T1000 (cell line): ENCODE results near the gene ZNF408.

Experiments used
- DNase-seq: peaks from one replicate; lab custom pipeline; 2025; ENCODE audit warnings: mixed read lengths; lab: John Stamatoyannopoulos, UW

The ZNF408 gene

GRCh38 chr11:46727952-46728658 lies 27.3 kb downstream of the ZNF408 start:
- no peak for DNase-seq

GRCh38 chr11:46728659-46729040 lies 27.8 kb downstream of the ZNF408 start:
- no peak for DNase-seq

DNA sequence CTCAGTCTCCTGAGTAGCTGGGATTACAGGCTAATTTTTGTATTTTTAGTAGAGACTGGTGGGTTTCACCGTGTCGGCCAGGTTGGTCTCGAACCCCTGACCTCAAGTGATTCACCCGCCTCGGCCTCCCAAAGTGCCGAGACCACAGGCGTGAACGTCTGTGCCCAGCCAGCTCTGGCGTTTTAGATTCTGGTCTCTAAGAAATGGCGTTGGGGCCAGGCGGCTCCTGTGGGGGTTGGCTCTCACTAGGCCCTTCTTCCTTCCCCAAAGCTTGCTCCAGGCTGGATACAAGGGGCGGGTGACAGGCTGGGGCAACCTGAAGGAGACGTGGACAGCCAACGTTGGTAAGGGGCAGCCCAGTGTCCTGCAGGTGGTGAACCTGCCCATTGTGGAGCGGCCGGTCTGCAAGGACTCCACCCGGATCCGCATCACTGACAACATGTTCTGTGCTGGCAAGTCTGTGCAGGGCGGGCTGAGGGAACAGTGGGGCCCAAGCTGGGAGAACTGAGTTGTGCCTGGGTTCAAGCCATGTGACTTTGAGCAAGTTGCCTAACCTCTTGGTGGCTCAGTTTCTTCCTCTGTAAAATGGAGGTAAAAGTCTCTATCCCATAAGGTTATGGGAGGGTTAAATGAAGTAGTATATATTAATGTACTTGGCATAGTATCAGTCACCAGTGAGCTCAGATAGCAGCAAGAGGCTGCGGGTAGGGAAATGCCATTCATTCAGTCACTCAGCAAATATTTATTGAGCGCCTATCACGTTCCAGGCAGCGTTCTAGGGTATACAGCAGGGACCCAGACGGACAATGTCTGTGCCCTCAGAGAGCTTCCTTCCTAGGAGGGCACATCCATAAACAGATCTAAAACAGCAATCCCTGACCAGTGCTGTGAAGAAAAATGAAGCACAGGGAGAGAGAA lies 28.5 kb downstream of the ZNF408 start:
- no peak for DNase-seq

GRCh38 chr11:46731545-46731944 lies 30.7 kb downstream of the ZNF408 start:
- no peak for DNase-seq

GRCh38 chr11:46733234-46733633 lies 32.4 kb downstream of the ZNF408 start:
- DNase-seq: no peak

GRCh38 chr11:46736146-46736545 lies 35.3 kb downstream of the ZNF408 start:
- DNase-seq: no peak

DNA sequence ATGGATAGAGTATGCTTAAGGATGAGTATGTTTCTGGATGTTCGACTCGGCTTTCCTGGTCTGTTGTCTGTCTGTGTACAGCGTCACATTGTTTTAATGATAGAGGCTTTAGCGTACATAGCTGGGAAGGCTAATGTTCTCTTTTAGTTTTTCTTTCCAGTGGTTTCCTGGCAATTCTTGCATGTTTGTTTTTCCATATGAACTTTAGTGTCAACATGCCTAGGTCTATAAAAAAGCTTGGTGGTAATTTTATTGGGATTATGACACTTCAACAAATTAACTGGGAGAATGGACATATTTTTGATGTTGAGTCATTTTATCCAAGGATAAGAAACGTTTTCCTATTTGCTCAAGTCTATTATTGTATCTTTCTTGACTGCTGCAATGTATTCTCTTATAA lies 35.8 kb downstream of the ZNF408 start:
- no peak for DNase-seq

- no peak for DNase-seq
These were observed 36.9 kb downstream of the ZNF408 start for GRCh38 chr11:46737699-46738098.

- no peak for DNase-seq
These were observed 38.1 kb downstream of the ZNF408 start for GRCh38 chr11:46738887-46739286.

GRCh38 chr11:46741600-46742484 lies 41.0 kb downstream of the ZNF408 start:
- DNase-seq: no peak

DNA sequence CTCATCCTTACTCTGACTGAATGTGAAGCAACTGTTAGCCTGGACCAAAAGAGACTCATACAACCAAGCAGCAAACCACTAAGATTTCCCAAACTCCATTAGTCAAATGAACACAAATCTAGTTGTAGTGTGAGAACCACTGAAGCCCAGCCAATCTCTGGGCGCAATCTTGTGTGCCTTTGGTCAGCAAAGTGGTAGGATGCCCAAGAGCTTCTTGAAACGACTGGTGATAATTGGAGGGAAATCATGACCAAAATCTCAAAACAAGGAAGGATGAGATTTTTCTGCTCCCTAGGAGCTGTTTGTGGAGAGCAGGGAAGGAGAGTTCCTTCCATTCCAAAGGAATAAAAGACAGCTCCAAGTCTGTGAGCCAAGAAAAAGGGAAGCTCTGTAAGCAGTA lies 42.2 kb downstream of the ZNF408 start:
- no peak for DNase-seq

GRCh38 chr11:46743693-46744339 lies 43.0 kb downstream of the ZNF408 start:
- no peak for DNase-seq

DNA sequence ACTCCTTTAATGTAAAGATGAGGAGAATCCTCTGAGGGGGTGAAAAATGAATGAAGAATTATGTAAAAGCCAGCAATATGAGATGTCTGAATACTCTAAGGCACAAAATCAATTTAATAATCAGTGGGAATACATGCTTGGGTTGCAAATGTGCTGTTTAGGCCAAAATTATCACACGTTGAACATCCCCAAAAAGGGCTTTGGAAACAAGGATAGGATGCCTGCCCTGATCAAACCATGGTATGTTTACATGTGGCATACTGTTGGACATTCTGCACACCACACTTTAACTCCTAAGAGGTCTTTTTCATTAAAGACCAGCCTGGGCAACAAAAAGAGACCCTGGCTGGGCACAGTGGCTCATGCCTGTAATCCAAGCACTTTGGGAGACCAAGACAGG lies 44.5 kb downstream of the ZNF408 start:
- no peak for DNase-seq

- no peak for DNase-seq
These were observed 45.2 kb downstream of the ZNF408 start for GRCh38 chr11:46745995-46746394.

DNA sequence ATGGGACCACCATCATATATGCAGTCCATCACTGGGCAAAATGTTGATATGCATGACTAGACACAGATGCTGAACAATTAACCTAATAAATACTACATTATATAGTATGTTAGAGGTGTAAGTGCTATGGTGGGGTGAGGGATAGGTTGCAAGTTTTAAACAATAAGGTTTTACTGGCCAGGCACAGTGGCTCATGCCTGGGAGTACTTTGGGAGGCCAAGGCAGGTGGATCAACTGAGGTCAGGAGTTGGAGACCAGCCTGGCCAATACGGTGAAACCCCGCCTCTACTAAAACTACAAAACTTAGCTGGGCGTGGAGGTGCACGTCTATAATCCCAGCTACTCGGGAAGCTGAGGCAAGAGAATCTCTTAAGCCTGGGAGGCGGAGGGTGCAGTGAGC lies 46.3 kb downstream of the ZNF408 start:
- DNase-seq: no peak
